GM10266 (cell line): ENCODE measurements around the gene TRMT1L.

Experiments used
- DNase-seq: peaks from one replicate; pipeline ENCODE4 v3.0.0; 2012; ENCODE audit errors: extremely low spot score
- CTCF ChIP-seq: IDR thresholded peaks from 2 replicates; pipeline ENCODE4 v1.5.1; 2012; ENCODE audit warnings: mild to moderate bottlenecking, low read depth; ENCODE audit not compliant: control insufficient read depth, insufficient read depth; ENCODE audit errors: missing control alignments

The TRMT1L gene

DNA sequence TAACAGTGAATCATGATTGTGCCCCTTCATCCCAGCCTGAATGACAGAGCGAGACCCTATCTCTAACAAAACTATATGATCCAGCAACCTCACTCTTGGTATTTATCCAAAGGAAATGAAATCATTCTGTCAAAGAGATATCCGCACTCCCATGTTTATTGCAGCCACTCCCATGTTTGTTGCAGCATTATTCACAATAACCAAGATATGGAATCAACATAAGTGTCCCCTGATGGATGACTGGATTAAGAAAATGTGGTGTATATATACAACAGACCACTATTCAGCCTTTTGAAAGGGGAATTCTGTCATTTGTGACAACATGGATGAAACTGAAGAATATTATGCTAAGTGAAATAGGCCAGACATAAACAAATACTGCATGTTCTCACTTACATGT lies 44.4 kb downstream of the TRMT1L start:
- no peak for DNase-seq
- no peak for TF ChIP-seq CTCF

- no peak for TF ChIP-seq CTCF
- DNase-seq, result no peak
Measured at GRCh38 chr1:185111873-185112272, 44.9 kb downstream of the TRMT1L start.

- DNase-seq, result no peak
- no peak for TF ChIP-seq CTCF
Measured at GRCh38 chr1:185110145-185110544, 46.6 kb downstream of the TRMT1L start.

GRCh38 chr1:185108321-185108720 lies 48.4 kb downstream of the TRMT1L start:
- TF ChIP-seq CTCF, result no peak
- no peak for DNase-seq

- no peak for TF ChIP-seq CTCF
- DNase-seq, result no peak
Measured at GRCh38 chr1:185105121-185105520, 51.6 kb downstream of the TRMT1L start.

- no peak for TF ChIP-seq CTCF
- no peak for DNase-seq
Measured at GRCh38 chr1:185104083-185104482, 52.7 kb downstream of the TRMT1L start.

GRCh38 chr1:185096531-185096930 lies 60.2 kb downstream of the TRMT1L start:
- TF ChIP-seq CTCF, result no peak
- no peak for DNase-seq
